Ovary (tissue), 1 donor: ENCODE data around the gene CIAPIN1.

Source experiments
- EP300 ChIP-seq: sonication (generic); formaldehyde crosslinking; IDR thresholded peaks from one replicate; pipeline ENCODE4 v1.6.1; 2017; ENCODE audit warnings: antibody characterized with exemption
- POLR2A ChIP-seq: fragments of 450-650 bp; IDR thresholded peaks from one replicate; pipeline ENCODE4 v1.6.1; 2017; ENCODE audit warnings: antibody characterized with exemption, mild to moderate bottlenecking, moderate library complexity

GRCh38 chr16:57471209-57471608 lies 24.0 kb upstream of the CIAPIN1 start:
- TF ChIP-seq EP300 = no peak
- TF ChIP-seq POLR2A = no peak
